OCI-LY1 (cell line): ENCODE data around the gene GDPD2.

Experiments used
- H2AFZ ChIP-seq: fragments of 200-600 bp; sonication (generic), shearing (Covaris generic); 2 replicates; pipeline ENCODE4 v1.6.0; 2014; ENCODE audit warnings: antibody characterized with exemption, mild to moderate bottlenecking, low read length
- H3F3A ChIP-seq: fragments of 200-600 bp; sonication (generic), shearing (Covaris generic); 2 replicates; pipeline ENCODE4 v1.6.0; 2014; ENCODE audit warnings: mild to moderate bottlenecking, antibody characterized with exemption, low read length, moderate library complexity; ENCODE audit not compliant: insufficient read depth
- H3K27ac ChIP-seq: fragments of 200-600 bp; sonication (generic); 2 replicates; pipeline ENCODE4 v1.5.1; 2014; ENCODE audit warnings: low read length, mixed run types, mild to moderate bottlenecking, low read depth; ENCODE audit not compliant: poor library complexity, severe bottlenecking
- H3K27me3 ChIP-seq: fragments of 200-600 bp; sonication (generic); 2 replicates; pipeline ENCODE4 v1.6.0; 2014; ENCODE audit warnings: antibody characterized with exemption, mild to moderate bottlenecking, low read length, moderate library complexity; ENCODE audit not compliant: insufficient read depth
- H3K36me3 ChIP-seq: fragments of 200-600 bp; sonication (generic); 2 replicates; pipeline ENCODE4 v1.6.1; 2014; ENCODE audit warnings: mild to moderate bottlenecking, antibody characterized with exemption, low read length, moderate library complexity, mixed read lengths; ENCODE audit not compliant: insufficient read depth
- H3K4me1 ChIP-seq: fragments of 200-600 bp; sonication (generic); 2 replicates; pipeline ENCODE4 v1.5.1; 2014; ENCODE audit warnings: mild to moderate bottlenecking, low read length, moderate library complexity; ENCODE audit not compliant: insufficient read depth, severe bottlenecking
- H3K4me2 ChIP-seq: fragments of 200-600 bp; sonication (generic), shearing (Covaris generic); 2 replicates; pipeline ENCODE4 v1.6.1; 2014; ENCODE audit warnings: low read length
- H3K4me3 ChIP-seq: fragments of 200-600 bp; sonication (generic); 2 replicates; pipeline ENCODE4 v1.5.1; 2014; ENCODE audit warnings: low read length, low read depth, mild to moderate bottlenecking, mixed read lengths; ENCODE audit not compliant: poor library complexity, severe bottlenecking
- H3K79me2 ChIP-seq: fragments of 200-600 bp; shearing (Covaris generic); 2 replicates; pipeline ENCODE4 v1.6.1; 2016; ENCODE audit warnings: mixed run types, low read length, mixed read lengths; ENCODE audit not compliant: insufficient read depth
- H3K9ac ChIP-seq: fragments of 200-600 bp; sonication (generic), shearing (Covaris generic); 2 replicates; pipeline ENCODE4 v1.6.1; 2014; ENCODE audit warnings: mild to moderate bottlenecking, low read length, mixed read lengths
- H3K9me2 ChIP-seq: fragments of 200-600 bp; sonication (generic), shearing (Covaris generic); 2 replicates; pipeline ENCODE4 v1.6.1; 2014; ENCODE audit warnings: low read depth, mild to moderate bottlenecking, low read length, mixed read lengths
- H3K9me3 ChIP-seq: fragments of 200-600 bp; shearing (Covaris generic); 2 replicates; pipeline ENCODE4 v1.6.1; 2014; ENCODE audit warnings: low read length, mixed read lengths
- H4K20me1 ChIP-seq: fragments of 200-600 bp; sonication (generic), shearing (Covaris generic); 2 replicates; pipeline ENCODE4 v1.6.0; 2016; ENCODE audit warnings: mild to moderate bottlenecking, low read length; ENCODE audit not compliant: insufficient read depth
- EZH2 ChIP-seq: fragments of 200-600 bp; sonication (generic), shearing (Covaris generic); IDR thresholded peaks from 2 replicates; pipeline ENCODE4 v1.8.0; 2017; ENCODE audit warnings: borderline replicate concordance, mixed run types, mild to moderate bottlenecking, antibody characterized with exemption, low read length, moderate library complexity, mixed read lengths
- TF ChIP-seq, protein P1 (sequence below): fragments of 200-600 bp; sonication (generic), shearing (Covaris generic); IDR thresholded peaks from 2 replicates; pipeline ENCODE4 v1.5.1; 2017; ENCODE audit warnings: mild to moderate bottlenecking, antibody characterized with exemption, low read length, moderate library complexity, mixed read lengths

Gene GDPD2

GRCh38 chrX:70445951-70446350 is 22.8 kb downstream of the GDPD2 start:
- H3K27me3 ChIP-seq = no peaks in the 10 kb centered on the region
- no peak overlapping the region for H3K4me2 ChIP-seq
- H3K4me3 ChIP-seq = no peak overlapping the region
- no peak overlapping the region for H3K9ac ChIP-seq
- no peaks in the 10 kb centered on the region for H3K9me3 ChIP-seq
- H3K27ac ChIP-seq = no peak overlapping the region
- no peak for TF ChIP-seq EZH2
- TF ChIP-seq, protein P1, sequence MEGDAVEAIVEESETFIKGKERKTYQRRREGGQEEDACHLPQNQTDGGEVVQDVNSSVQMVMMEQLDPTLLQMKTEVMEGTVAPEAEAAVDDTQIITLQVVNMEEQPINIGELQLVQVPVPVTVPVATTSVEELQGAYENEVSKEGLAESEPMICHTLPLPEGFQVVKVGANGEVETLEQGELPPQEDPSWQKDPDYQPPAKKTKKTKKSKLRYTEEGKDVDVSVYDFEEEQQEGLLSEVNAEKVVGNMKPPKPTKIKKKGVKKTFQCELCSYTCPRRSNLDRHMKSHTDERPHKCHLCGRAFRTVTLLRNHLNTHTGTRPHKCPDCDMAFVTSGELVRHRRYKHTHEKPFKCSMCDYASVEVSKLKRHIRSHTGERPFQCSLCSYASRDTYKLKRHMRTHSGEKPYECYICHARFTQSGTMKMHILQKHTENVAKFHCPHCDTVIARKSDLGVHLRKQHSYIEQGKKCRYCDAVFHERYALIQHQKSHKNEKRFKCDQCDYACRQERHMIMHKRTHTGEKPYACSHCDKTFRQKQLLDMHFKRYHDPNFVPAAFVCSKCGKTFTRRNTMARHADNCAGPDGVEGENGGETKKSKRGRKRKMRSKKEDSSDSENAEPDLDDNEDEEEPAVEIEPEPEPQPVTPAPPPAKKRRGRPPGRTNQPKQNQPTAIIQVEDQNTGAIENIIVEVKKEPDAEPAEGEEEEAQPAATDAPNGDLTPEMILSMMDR = no peak
- H3K79me2 ChIP-seq = no peaks in the 10 kb centered on the region
- H3K9me2 ChIP-seq = no peaks in the 10 kb centered on the region
- no peak overlapping the region for H2AFZ ChIP-seq
- no peaks in the 10 kb centered on the region for H3K4me1 ChIP-seq
- no peaks in the 10 kb centered on the region for H3F3A ChIP-seq
- no peaks in the 10 kb centered on the region for H3K36me3 ChIP-seq
- no peaks in the 10 kb centered on the region for H4K20me1 ChIP-seq

- Histone ChIP-seq H3K9ac (no peak overlapping the region), H3K79me2 (no peaks in the 10 kb centered on the region), H3K27me3 (no peaks in the 10 kb centered on the region), H3K4me1 (no peaks in the 10 kb centered on the region), H3K4me3 (no peak overlapping the region), H2AFZ (no peak overlapping the region), H3F3A (no peaks in the 10 kb centered on the region), H3K4me2 (no peak overlapping the region), H3K27ac (no peak overlapping the region), H3K36me3 (no peaks in the 10 kb centered on the region), H3K9me3 (no peaks in the 10 kb centered on the region), H3K9me2 (no peaks in the 10 kb centered on the region), H4K20me1 (no peaks in the 10 kb centered on the region)
- TF ChIP-seq, protein P1 = no peak
- no peak for TF ChIP-seq EZH2
Observed at GRCh38 chrX:70446380-70447350, 23.6 kb downstream of the GDPD2 start.

DNA sequence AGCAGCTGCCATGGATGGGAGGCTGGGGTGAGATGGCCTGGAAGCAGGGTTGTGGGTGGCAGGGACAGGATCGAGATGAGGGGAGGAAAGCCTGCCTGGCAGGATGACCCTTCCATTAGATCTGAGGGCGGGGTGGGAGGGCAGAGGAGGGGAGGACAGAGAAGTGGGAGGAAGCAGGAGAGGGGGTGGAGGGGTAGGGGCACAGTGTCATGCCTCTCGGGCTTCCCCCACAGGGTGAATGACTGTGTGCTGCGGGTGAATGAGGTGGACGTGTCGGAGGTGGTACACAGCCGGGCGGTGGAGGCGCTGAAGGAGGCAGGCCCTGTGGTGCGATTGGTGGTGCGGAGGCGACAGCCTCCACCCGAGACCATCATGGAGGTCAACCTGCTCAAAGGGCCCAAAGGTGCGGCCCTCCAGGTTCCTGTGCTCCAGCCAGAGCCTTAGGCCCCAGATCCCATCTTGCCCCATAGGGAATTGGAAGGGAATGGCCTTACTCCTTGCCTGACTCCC is 26.4 kb downstream of the GDPD2 start:
- H3K4me2 ChIP-seq = no peak overlapping the region
- TF ChIP-seq, protein P1 = no peak
- no peak for TF ChIP-seq EZH2
- no peak overlapping the region for H3K27ac ChIP-seq
- no peak overlapping the region for H3K9ac ChIP-seq
- H3K9me2 ChIP-seq = no peaks in the 10 kb centered on the region
- no peak overlapping the region for H3K4me3 ChIP-seq
- no peaks in the 10 kb centered on the region for H3F3A ChIP-seq
- H3K27me3 ChIP-seq = no peaks in the 10 kb centered on the region
- H3K79me2 ChIP-seq = no peaks in the 10 kb centered on the region
- no peaks in the 10 kb centered on the region for H3K36me3 ChIP-seq
- H3K4me1 ChIP-seq = peaks cover 12% of the 10 kb centered on the region
- H4K20me1 ChIP-seq = no peaks in the 10 kb centered on the region
- H3K9me3 ChIP-seq = no peaks in the 10 kb centered on the region
- H2AFZ ChIP-seq = no peak overlapping the region
